Brain microvascular endothelial cell (primary cell): ENCODE results near the gene KIFAP3.

ENCODE experiments used
- DNase-seq: peaks from one replicate; pipeline ENCODE4 v3.0.0-alpha.2; 2020
- H3K27ac ChIP-seq: fragments of 250-450 bp; sonication (Bioruptor Pico); 2 replicates; pipeline ENCODE4 v1.5.1; 2020; ENCODE audit warnings: mild to moderate bottlenecking, moderate library complexity
- H3K27me3 ChIP-seq: fragments of 250-450 bp; sonication (Bioruptor Pico); replicated peaks from 2 replicates; pipeline ENCODE4 v1.5.1; 2020; ENCODE audit warnings: mild to moderate bottlenecking
- H3K36me3 ChIP-seq: fragments of 250-450 bp; sonication (Bioruptor Pico); replicated peaks from 2 replicates; pipeline ENCODE4 v1.5.1; 2020; ENCODE audit warnings: mild to moderate bottlenecking
- H3K4me3 ChIP-seq: 2 replicates; pipeline ENCODE4 v1.5.1; 2011; ENCODE audit warnings: low read depth, mild to moderate bottlenecking, control low read depth, low read length, moderate library complexity
- in situ Hi-C: cut with HindIII; loops from 2 replicates; pipeline ENCODE4 v1.10.0; 2017; ENCODE audit warnings: low sequenced_read_pairs, low pct_ligation_motif_present
- TF ChIP-seq, protein P1 (sequence below): IDR thresholded peaks from 2 replicates; pipeline ENCODE4 v1.5.1; 2011; ENCODE audit warnings: low read depth, mild to moderate bottlenecking, moderate library complexity, low read length, control low read depth, inconsistent platforms; ENCODE audit errors: missing control alignments

The KIFAP3 gene

GRCh38 chr1:169892927-169893644 lies 181.4 kb downstream of the KIFAP3 start:
- Histone ChIP-seq H3K27ac (peak overlapping the region; percentile 100), H3K27me3 (no peaks in the 10 kb centered on the region), H3K4me3 (peak overlapping the region; percentile 89), H3K36me3 (peaks cover 2% of the 10 kb centered on the region)
- in situ Hi-C loops, result no loop called here
- peak; percentile 14 for DNase-seq
- TF ChIP-seq, protein P1, sequence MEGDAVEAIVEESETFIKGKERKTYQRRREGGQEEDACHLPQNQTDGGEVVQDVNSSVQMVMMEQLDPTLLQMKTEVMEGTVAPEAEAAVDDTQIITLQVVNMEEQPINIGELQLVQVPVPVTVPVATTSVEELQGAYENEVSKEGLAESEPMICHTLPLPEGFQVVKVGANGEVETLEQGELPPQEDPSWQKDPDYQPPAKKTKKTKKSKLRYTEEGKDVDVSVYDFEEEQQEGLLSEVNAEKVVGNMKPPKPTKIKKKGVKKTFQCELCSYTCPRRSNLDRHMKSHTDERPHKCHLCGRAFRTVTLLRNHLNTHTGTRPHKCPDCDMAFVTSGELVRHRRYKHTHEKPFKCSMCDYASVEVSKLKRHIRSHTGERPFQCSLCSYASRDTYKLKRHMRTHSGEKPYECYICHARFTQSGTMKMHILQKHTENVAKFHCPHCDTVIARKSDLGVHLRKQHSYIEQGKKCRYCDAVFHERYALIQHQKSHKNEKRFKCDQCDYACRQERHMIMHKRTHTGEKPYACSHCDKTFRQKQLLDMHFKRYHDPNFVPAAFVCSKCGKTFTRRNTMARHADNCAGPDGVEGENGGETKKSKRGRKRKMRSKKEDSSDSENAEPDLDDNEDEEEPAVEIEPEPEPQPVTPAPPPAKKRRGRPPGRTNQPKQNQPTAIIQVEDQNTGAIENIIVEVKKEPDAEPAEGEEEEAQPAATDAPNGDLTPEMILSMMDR, result no peak

- in situ Hi-C loops, result no loop called here
- DNase-seq, result no peak
- H3K27ac ChIP-seq, result peak overlapping the region; percentile 100
- TF ChIP-seq, protein P1, result no peak
- no peaks in the 10 kb centered on the region for H3K27me3 ChIP-seq
- H3K4me3 ChIP-seq, result peak overlapping the region; percentile 89
- peaks cover 3% of the 10 kb centered on the region for H3K36me3 ChIP-seq
Observed at GRCh38 chr1:169892176-169892926, 182.1 kb downstream of the KIFAP3 start.

- Histone ChIP-seq H3K27me3 (no peaks in the 10 kb centered on the region), H3K27ac (no peak overlapping the region), H3K36me3 (peaks cover 3% of the 10 kb centered on the region), H3K4me3 (no peak overlapping the region)
- TF ChIP-seq, protein P1, result no peak
- no peak for DNase-seq
- in situ Hi-C loops, result no loop called here
Observed at GRCh38 chr1:169891539-169891885, 183.0 kb downstream of the KIFAP3 start.

DNA sequence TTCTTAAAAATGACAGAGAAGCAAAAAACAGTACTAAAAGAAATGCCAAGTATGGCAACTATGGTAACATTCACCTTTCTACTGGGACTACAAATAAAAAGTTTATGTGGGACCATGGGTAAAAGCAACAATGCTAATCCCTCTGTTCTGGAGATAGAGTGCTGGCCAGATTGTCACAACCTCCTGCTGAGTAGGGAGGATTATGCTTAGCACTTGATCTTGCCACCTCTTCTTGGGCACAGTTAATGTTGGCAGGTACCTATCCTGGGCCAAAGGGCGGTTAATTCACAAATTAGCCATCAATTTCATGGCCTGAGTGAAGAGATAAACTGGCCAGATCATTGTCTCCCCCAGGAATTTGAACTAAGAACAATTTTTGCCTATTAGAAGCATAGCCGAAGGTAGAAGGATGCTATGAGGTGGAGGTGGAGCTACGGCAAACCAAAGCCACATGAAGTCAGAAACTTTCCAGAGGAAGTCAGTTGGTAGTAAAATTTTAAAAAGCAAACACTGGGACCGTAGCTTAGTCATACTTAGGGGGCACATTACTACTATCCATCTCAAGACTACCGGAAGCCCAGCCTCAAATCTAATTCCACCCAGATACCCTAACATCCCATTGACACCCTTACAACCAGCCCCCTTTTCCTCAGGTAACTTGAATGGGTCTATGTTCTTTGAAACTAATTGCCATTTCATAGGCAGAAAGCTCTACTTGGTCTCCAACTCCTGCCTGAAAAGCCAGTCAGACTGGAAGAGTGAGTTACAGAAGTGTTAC lies 183.5 kb downstream of the KIFAP3 start:
- no peak overlapping the region for H3K4me3 ChIP-seq
- no peak for DNase-seq
- no peak overlapping the region for H3K27ac ChIP-seq
- peaks cover 3% of the 10 kb centered on the region for H3K36me3 ChIP-seq
- TF ChIP-seq, protein P1, result no peak
- no peaks in the 10 kb centered on the region for H3K27me3 ChIP-seq
- in situ Hi-C loops, result no loop called here

- Histone ChIP-seq H3K36me3 (peaks cover 3% of the 10 kb centered on the region), H3K27ac (no peak overlapping the region), H3K4me3 (no peak overlapping the region), H3K27me3 (no peaks in the 10 kb centered on the region)
- in situ Hi-C loops, result no loop called here
- DNase-seq, result no peak
- TF ChIP-seq, protein P1, result no peak
Observed at GRCh38 chr1:169889871-169890270, 184.6 kb downstream of the KIFAP3 start.
